ENCODE measurements around the gene TPM4.

DNA sequence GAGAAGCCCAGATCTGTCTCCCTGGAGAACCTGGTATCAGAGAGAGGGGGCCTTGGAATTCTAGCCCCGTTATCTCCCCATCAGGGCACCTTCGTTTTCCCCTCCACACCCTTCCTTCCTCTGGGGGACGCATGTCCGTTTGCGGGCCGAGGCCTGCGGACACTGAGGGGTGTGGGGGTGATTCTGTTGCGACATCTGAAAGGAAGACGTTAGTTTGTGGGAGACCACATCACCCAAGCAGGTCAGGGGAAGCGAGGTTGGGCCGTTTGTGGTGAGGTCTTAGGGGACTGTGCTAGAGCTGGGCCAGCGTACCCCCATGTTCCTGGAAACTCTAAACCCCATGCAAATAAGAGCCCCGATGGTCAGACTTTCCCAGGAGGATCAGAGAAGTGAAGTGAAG is 63.5 kb downstream of the TPM4 start:
- TF ChIP-seq ELF4 (IDR thresholded peaks at IDR 0.05) = no peak
- TF ChIP-seq SP1 (IDR thresholded peaks at IDR 0.05) = no peak
- TF ChIP-seq FOXA1 (IDR thresholded peaks at IDR 0.05) = no peak
- no peak for TF ChIP-seq ARNT (IDR thresholded peaks at IDR 0.05)
- no peak for TF ChIP-seq BHLHE40 (IDR thresholded peaks at IDR 0.05; ENCODE audit: borderline replicate concordance)
- no peak for TF ChIP-seq NFRKB (IDR thresholded peaks at IDR 0.05)
- no peak for TF ChIP-seq FOXM1 (IDR thresholded peaks at IDR 0.05; ENCODE audit: borderline replicate concordance)
- TF ChIP-seq ZNF384 (IDR thresholded peaks at IDR 0.05) = no peak
- TF ChIP-seq HDGF (IDR thresholded peaks at IDR 0.05; ENCODE audit: borderline replicate concordance) = no peak
- no peak for TF ChIP-seq LEF1 (IDR thresholded peaks at IDR 0.05; ENCODE audit: borderline replicate concordance)
- TF ChIP-seq, protein P1, sequence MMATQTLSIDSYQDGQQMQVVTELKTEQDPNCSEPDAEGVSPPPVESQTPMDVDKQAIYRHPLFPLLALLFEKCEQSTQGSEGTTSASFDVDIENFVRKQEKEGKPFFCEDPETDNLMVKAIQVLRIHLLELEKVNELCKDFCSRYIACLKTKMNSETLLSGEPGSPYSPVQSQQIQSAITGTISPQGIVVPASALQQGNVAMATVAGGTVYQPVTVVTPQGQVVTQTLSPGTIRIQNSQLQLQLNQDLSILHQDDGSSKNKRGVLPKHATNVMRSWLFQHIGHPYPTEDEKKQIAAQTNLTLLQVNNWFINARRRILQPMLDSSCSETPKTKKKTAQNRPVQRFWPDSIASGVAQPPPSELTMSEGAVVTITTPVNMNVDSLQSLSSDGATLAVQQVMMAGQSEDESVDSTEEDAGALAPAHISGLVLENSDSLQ (IDR thresholded peaks at IDR 0.05) = no peak
- no peak for TF ChIP-seq SUZ12 (IDR thresholded peaks at IDR 0.05)
- TF ChIP-seq TARDBP (IDR thresholded peaks at IDR 0.05) = no peak

Data from HEK293T (cell line).